Fibroblast of villous mesenchyme (primary cell): ENCODE measurements around the gene ATF2. TPM values are rescaled to one million over a fixed set of nuclear protein-coding genes. Genes with fewer than 3 reads are reported as not detected.
"Not testable (repeated sequence)": the region's sequence is repeated elsewhere in the genome, so short reads cannot be mapped to it uniquely, and the experiment has no call there.

Experiments used
- DNase-seq: peaks from one replicate; pipeline ENCODE4 v3.0.0-alpha.2; 2010; ENCODE audit warnings: low read depth
- H3K4me3 ChIP-seq: 2 replicates; pipeline ENCODE4 v1.5.1; 2011; ENCODE audit warnings: low read depth, mild to moderate bottlenecking, low read length
- CTCF ChIP-seq: IDR thresholded peaks from 2 replicates; pipeline ENCODE4 v1.5.1; 2012; ENCODE audit warnings: low read depth, mild to moderate bottlenecking, low read length; ENCODE audit not compliant: insufficient read depth
- total RNA-seq: library from RNA; depleted of rRNA; stranded (reverse); fragments of >200 nt; gene quantifications from 2 replicates; pipeline ENCODE4 v1.2.3, GENCODE V29; 2012

ATF2 gene
- total RNA-seq, 1 donor = 92.4 TPM

GRCh38 chr2:175135862-175136261, 32.1 kb downstream of the ATF2 start:
- H3K4me3 ChIP-seq = no peak overlapping the region
- TF ChIP-seq CTCF = no peak
- DNase-seq = no peak

- DNase-seq = no peak
- TF ChIP-seq CTCF = no peak
- no peak overlapping the region for H3K4me3 ChIP-seq
Observed at GRCh38 chr2:175135177-175135576, 32.8 kb downstream of the ATF2 start.

- H3K4me3 ChIP-seq = no peak overlapping the region
- no peak for TF ChIP-seq CTCF
- DNase-seq = no peak
Observed at GRCh38 chr2:175131252-175131651, 36.8 kb downstream of the ATF2 start.

- DNase-seq = no peak
- H3K4me3 ChIP-seq = no peak overlapping the region
- no peak for TF ChIP-seq CTCF
Observed at GRCh38 chr2:175126661-175127060, 41.3 kb downstream of the ATF2 start.

GRCh38 chr2:175123254-175123653, 44.7 kb downstream of the ATF2 start:
- DNase-seq = no peak
- no peak for TF ChIP-seq CTCF
- no peak overlapping the region for H3K4me3 ChIP-seq

- peak; percentile 68 for DNase-seq
- no peak overlapping the region for H3K4me3 ChIP-seq
- TF ChIP-seq CTCF = peak; percentile 73
Observed at GRCh38 chr2:175111200-175111657, 56.8 kb downstream of the ATF2 start.

GRCh38 chr2:175108091-175108490, 59.9 kb downstream of the ATF2 start:
- not testable (repeated sequence) for DNase-seq

More at GRCh38 chr2:175108091-175108490, 59.9 kb downstream of the ATF2 start:
- not testable (repeated sequence) for H3K4me3 ChIP-seq
